Right lobe of liver (tissue), 6 donors: ENCODE results near the gene CRKL. TPM values are rescaled to one million over a fixed set of nuclear protein-coding genes. Genes with fewer than 3 reads are reported as not detected.

Source experiments
- ATAC-seq, 4 donors: fragments of 200-7000 bp; cut with Tn5 transposase; one replicate each; pipeline ENCODE4 v1.9.1; 2020; ENCODE audit warnings: mild to moderate bottlenecking in 4 of 4, moderate library complexity in 4 of 4
- DNase-seq, 3 donors: peaks; one replicate each; pipeline ENCODE4 v3.0.0-alpha.2; 2020
- H3K27ac ChIP-seq, 3 donors: fragments of 200-600 bp; one replicate each; pipeline ENCODE4 v1.8.0; 2022
- H3K27me3 ChIP-seq, 2 donors: fragments of 200-600 bp; one replicate each; pipeline ENCODE4 v1.8.0; 2022
- H3K36me3 ChIP-seq, 4 donors: fragments of 200-600 bp; sonication (generic) in 1 of 4; one replicate each; pipeline versions ENCODE4 v1.5.1 to v1.8.0; 2017 to 2022; ENCODE audit warnings: control low read depth in 1 of 4
- H3K4me1 ChIP-seq, 4 donors: fragments of 200-600 bp; sonication (generic) in 1 of 4; one replicate each; pipeline versions ENCODE4 v1.5.1 to v1.8.0; 2017 to 2022; ENCODE audit warnings: control low read depth in 1 of 4
- H3K4me3 ChIP-seq, 3 donors: fragments of 200-600 bp; one replicate each; pipeline ENCODE4 v1.8.0; 2022
- H3K9me3 ChIP-seq, 4 donors: fragments of 200-600 bp; sonication (generic) in 1 of 4; one replicate each; pipeline versions ENCODE4 v1.5.1 to v1.8.0; 2017 to 2022; ENCODE audit warnings: control low read depth in 1 of 4
- CTCF ChIP-seq, 4 donors: fragments of 200-600 bp in 3 of 4; fragments of 450-650 bp in 1 of 4; IDR thresholded peaks; one replicate each; pipeline versions ENCODE4 v1.5.1 to v1.8.0; 2016 to 2022; ENCODE audit warnings: antibody characterized with exemption in 4 of 4, mild to moderate bottlenecking in 2 of 4
- POLR2A ChIP-seq: fragments of 450-650 bp; IDR thresholded peaks from one replicate; pipeline ENCODE4 v1.6.1; 2017; ENCODE audit warnings: antibody characterized with exemption, mild to moderate bottlenecking
- WGBS: methylation state at CpG from one replicate; pipeline ENCODE4 v1.1.6; 2018; ENCODE audit warnings: low coverage, low lambda C conversion rate; ENCODE audit not compliant: insufficient coverage; ENCODE audit errors: missing lambda C conversion rate; 5-methylcytosine and 5-hydroxymethylcytosine counted together
- intact Hi-C, 2 donors: fragments of 100-400 bp; cut with DNase I; formaldehyde crosslinking; loops; one replicate each; pipeline versions ENCODE4 v1.11.2 to v1.14.1; 2022
- total RNA-seq, 6 experiments: library from RNA; depleted of rRNA in 2 of 6; stranded (reverse); fragments of >200 nt in 2 of 6; fragmentation: NEBNext Ultra II Directional in 3 of 6; extraction: Animal tissue kit (Norgen Biotek cat#: 25700) in 3 of 6; gene quantifications; one replicate each; pipeline versions ENCODE4 v1.1.0 to v1.2.4, GENCODE V29; 2016 to 2023
- donor health status: DM: no; HTN: yes; CAD: no.
- donor health status: DM: no; HTN: no; CAD: no.
- donor health status: DM: no; HTN: no; CAD: no.
- donor health status: DM: no; HTN: yes; CAD: no.
- donor health status: DM: no; HTN: yes; CAD: no.

The CRKL gene
- total RNA-seq, 6 experiments from 2014 or later = 27.5 to 53.1 (median 35.2) TPM

- 39% methylated on average over 5 of the region's 5 CpGs for WGBS
- intact Hi-C loops = loop anchor here in 1 of 2 donors (10.0 kb wide), 1 partner anchor 46 kb away; no protein-coding TSS in a partner anchor
- Histone ChIP-seq H3K9me3 (no peaks in the 10 kb centered on the region), H3K36me3 (peaks cover 0 to 14% (median 6%) of the 10 kb centered on the region in 4 donors), H3K27me3 (no peaks in the 10 kb centered on the region), H3K4me1 (peaks cover 0 to 47% (median 21%) of the 10 kb centered on the region in 4 donors), H3K27ac (peak overlapping the region in 2 of 3 donors; percentile 41 to 49), H3K4me3 (no peak overlapping the region)
- no peak for DNase-seq
- peak in 3 of 4 donors; percentile 36 to 43 (median 40) for ATAC-seq
- no peak for TF ChIP-seq POLR2A
- no peak for TF ChIP-seq CTCF (IDR thresholded peaks at IDR 0.05)
Observed at GRCh38 chr22:20948450-20948849, 31.2 kb downstream of the CRKL start.

GRCh38 chr22:20948989-20949388, 31.8 kb downstream of the CRKL start:
- no peaks in the 10 kb centered on the region for H3K9me3 ChIP-seq
- H3K27ac ChIP-seq = peak overlapping the region in 2 of 3 donors; percentile 41 to 49
- no peak overlapping the region for H3K4me3 ChIP-seq
- intact Hi-C loops = loop anchor here in 1 of 2 donors (10.0 kb wide), 1 partner anchor 46 kb away; no protein-coding TSS in a partner anchor
- H3K36me3 ChIP-seq = peaks cover 0 to 14% (median 6%) of the 10 kb centered on the region in 4 donors
- ATAC-seq = no peak
- no peak for DNase-seq
- WGBS = 87% methylated on average over 5 of the region's 5 CpGs
- H3K4me1 ChIP-seq = peaks cover 0 to 52% (median 24%) of the 10 kb centered on the region in 4 donors
- H3K27me3 ChIP-seq = no peaks in the 10 kb centered on the region
- TF ChIP-seq POLR2A (no peak), CTCF (IDR thresholded peaks at IDR 0.05) (no peak)

GRCh38 chr22:20949698-20950183, 32.5 kb downstream of the CRKL start:
- no peak overlapping the region for H3K4me3 ChIP-seq
- no peaks in the 10 kb centered on the region for H3K9me3 ChIP-seq
- H3K4me1 ChIP-seq = peaks cover 0 to 59% (median 26%) of the 10 kb centered on the region in 4 donors
- TF ChIP-seq CTCF (IDR thresholded peaks at IDR 0.05) (no peak), POLR2A (no peak)
- WGBS = 78% methylated on average over 11 of the region's 13 CpGs
- no peak for DNase-seq
- no peak overlapping the region for H3K27ac ChIP-seq
- no peak for ATAC-seq
- intact Hi-C loops = loop anchor here in 1 of 2 donors (10.0 kb wide), 1 partner anchor 45 kb away; no protein-coding TSS in a partner anchor
- H3K36me3 ChIP-seq = peaks cover 0 to 14% (median 6%) of the 10 kb centered on the region in 4 donors
- no peaks in the 10 kb centered on the region for H3K27me3 ChIP-seq

GRCh38 chr22:20951151-20951931, 34.1 kb downstream of the CRKL start:
- Histone ChIP-seq H3K36me3 (peaks cover 0 to 14% (median 6%) of the 10 kb centered on the region in 4 donors), H3K27me3 (no peaks in the 10 kb centered on the region), H3K4me1 (peaks cover 0 to 60% (median 27%) of the 10 kb centered on the region in 4 donors), H3K4me3 (no peak overlapping the region), H3K9me3 (no peaks in the 10 kb centered on the region), H3K27ac (peak overlapping the region; percentile 37 to 86 (median 85))
- no peak for DNase-seq
- TF ChIP-seq POLR2A = no peak
- no peak for TF ChIP-seq CTCF (IDR thresholded peaks at IDR 0.05)
- ATAC-seq = peak; percentile 6 to 43 (median 27)
- intact Hi-C loops = no loop called here
- WGBS = 57% methylated on average over 9 of the region's 10 CpGs
